Stimulated activated CD4-positive, alpha-beta T cell treated with anti-CD3 and anti-CD28 coated beads, TNF-alpha, amount 100 ng/mL, for 4 hours (primary cell): ENCODE measurements around the gene FBXW11.

Experiments
- DNase-seq, 3 experiments: peaks; one replicate each; pipeline ENCODE4 v3.0.0-alpha.2; 2020; ENCODE audit warnings: low read depth in 3 of 3

The FBXW11 gene

DNA sequence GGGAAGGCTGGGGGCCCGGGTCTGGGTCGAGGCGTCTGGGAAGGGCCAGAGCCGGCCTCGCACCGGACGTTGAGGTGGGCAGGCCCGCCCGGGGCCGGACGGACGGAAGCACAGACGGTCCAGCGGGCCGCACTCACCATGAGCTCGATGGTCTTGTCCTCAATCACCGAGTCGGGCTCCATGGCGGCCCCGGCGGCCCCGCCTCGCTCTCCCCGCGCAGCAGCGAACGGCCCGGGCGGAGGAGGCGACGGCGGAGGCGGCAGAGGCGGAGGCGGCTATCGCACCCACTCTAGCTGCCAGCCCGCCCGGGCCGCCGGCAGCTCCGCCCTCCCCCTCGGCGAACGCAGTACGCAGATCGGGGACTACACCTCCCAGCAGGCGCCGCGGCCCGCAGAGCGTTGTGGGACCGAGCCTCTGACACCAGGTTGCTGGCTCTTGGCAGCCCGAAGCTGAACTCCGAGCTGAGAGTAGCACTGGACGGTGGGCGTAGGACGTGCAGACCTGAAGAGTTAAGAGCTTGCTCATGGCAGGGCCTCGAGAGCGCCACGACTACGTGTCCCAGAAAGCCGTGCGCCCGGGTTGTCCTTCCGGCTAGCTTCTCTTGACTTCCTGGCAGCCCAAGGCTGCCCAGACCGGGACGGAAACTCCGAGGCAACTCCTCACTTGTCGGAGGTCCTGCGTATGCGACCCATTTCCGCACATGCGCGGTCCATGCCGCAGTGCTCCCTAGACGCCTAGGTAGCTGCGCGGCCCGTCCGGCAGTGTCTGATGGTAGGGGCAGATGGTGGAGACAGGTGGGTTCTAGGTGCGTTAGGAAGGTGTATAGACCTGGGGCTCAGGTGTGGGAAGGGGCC lies at the start of gene FBXW11:
Gene FBXW11 (minus strand): TSS at position 318 of the 854 bp plus-strand sequence. CDS start 136 bp downstream, at position 182.
- DNase-seq, result peak; percentile 83 to 90 (median 85)

DNA sequence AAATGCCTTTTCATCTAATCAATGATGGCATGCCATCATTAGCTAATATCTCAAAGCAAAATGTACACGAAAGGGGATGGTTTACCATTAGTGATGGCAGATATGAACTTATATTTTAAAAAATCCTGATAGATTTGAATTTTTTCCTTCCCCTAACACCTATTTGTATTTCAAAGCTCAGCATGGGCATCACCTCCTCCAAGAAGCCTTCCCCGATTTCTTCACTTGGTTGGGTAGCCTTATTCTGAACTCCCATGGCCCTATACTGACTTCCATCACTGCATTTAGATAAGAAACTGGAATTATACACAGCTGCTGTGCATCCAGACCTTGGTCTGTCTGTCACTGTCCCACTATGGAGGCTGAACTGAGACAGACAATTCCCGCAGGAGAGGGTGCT lies 49.6 kb upstream of the FBXW11 start:
- no peak for DNase-seq

DNA sequence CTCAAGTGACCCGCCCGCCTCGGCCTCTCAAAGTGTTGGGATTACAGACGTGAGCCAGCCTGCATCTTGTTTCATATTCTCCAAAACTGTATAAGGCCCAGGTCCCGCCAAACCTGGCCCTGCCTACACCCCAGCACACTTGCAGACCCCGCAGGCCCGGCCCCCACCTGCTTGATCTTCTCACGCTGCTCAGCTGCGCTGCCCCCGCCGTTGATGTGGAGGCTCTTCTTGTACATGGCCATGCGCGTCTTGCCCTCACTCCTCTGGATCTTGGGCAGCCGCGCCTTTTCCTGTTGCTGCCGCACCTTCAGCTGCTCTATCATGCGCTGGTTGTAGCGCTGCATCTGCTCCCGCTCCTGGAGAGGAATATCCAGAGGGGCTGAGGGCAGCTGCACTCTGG lies 49.0 kb upstream of the FBXW11 start:
- no peak for DNase-seq

DNA sequence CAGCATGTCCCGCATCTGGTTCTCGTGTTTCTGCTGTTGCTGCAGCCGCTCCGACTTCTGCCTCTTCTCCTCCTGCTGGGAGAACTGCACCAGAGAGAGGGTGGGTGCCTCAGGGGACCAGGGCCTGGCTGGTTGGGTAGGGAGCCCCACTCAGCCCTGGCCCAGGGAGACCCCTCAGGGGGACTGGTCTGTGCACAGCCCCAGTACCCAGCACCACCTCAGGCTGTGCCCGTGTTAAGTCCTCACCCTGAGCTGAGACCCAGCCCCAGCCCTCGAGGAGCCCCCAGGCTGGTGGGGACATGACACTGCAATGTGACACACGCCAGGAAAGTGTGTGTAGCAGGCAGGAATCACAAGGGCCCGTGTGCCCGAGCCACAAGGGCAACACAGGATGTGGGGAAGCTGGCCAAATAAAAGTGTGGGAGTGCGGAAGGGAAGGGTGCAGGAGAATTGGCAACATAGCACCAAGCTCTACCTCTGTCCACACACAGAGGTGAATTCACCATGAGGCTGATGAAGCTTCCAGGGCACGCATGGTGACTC lies 48.2 kb upstream of the FBXW11 start:
- DNase-seq, result no peak

DNA sequence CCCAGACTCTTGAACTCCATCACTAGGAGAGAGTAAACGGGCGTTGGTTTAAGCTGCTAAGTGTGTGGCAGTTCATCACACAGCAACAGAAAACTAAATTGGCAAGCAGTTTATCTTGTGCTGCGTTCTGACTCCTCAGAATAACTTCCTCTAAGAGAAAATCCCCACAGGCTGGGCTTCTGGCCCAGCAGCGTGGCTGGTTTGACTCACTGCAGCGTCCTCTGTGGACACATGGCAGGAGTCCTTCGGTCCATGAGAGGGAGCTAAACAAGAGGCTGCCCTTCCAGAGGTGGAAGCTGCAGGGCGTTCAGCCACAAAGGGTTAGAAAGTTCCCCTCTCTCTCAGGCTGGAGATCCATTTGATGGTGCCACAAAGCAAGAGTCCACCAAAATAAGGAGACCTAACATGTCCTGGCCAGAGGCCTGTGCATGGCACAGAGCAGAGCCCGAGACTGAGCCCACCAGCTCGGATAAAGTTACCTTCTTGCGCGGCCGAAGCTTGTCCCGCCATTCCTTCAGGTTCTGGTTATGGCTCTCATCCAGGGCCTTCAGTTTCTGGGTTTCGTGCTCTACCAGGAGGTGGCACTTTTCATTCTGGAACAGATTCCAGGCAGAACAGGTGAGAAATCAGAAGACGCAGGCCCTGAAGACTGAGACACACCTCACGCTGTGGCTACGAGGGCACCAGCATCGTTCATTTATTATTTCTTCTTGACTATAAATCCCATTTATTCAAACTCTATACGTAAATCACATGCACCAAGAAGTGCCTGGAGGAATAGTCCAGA lies 46.2 kb upstream of the FBXW11 start:
- DNase-seq, result no peak

DNA sequence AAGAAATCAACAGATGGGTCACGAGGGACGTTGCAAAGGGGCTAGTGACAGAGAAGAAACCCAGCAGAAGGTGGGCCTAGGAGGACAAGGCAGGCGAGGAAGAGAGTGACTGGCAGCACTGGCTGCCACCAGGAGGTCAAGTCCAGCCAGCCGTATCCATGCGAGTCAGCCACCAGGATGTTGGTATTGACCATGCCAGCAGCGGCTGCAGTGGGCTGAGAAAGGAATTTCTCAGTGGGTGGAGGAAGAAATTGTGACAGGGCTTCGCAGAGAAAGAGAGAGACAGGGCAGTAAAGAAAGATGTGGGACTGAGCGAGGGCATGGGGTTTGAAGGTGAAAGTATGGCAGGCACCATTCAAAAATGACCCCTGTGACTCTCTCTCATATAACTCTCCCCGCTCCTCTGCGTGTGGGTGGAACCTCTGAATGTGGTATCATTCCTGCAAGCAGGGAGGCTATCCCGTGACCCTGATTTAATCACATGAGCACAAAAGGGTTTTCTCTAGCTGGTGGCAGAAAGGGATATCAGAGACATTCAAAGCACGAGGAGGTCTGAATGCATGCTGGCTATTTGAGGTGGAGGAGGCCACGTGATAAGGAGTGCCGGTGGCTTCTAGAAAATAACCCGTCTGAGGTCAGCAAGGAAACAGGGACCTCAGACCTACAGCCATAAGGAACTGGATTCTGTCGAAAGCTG lies 45.4 kb upstream of the FBXW11 start:
- DNase-seq, result no peak

DNA sequence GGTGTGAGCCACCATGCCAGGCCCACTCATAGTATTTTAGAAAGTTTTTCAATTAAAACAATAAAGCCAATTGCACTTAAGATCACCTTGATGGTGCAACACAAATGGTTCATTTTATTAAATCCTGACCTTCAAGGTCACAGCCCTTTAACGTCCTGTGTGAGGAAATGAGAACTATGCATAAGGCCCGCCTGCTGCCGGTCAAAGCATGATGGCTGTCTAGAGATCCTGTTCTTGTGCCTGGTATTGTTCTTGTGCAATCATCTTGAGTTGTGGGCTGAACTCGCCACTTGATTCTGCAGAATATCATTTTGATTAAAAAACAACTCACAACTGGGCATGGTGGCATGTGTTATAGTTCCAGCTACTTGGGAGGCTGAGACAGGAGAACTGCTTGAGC lies 43.6 kb upstream of the FBXW11 start:
- no peak for DNase-seq

DNA sequence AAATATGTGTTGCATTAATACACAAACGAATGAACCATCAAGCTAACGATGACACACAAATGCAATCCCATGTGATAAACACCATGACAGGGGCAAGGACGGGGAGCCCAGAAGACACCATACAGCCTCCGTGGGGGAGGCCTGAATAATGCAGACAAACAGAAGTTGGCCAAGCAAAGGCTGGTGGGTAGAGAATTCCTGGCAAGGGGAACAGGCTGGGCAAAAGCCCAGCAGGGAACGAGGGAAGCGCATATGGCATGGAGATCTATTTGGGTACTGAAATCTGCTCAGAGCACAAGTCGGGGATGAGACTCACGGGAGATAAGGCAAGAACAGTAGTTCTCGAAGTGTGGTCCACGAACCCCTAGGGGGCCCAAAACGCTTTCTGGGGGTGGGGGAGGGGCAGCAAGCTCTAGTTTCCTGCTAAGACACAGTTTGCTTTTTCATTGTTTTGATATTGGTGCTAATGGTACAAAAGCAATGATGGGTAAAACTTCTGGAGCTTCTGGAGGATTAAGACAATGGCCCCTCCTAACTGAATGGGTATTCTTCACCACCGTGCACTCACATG lies 42.9 kb upstream of the FBXW11 start:
- DNase-seq, result no peak

DNA sequence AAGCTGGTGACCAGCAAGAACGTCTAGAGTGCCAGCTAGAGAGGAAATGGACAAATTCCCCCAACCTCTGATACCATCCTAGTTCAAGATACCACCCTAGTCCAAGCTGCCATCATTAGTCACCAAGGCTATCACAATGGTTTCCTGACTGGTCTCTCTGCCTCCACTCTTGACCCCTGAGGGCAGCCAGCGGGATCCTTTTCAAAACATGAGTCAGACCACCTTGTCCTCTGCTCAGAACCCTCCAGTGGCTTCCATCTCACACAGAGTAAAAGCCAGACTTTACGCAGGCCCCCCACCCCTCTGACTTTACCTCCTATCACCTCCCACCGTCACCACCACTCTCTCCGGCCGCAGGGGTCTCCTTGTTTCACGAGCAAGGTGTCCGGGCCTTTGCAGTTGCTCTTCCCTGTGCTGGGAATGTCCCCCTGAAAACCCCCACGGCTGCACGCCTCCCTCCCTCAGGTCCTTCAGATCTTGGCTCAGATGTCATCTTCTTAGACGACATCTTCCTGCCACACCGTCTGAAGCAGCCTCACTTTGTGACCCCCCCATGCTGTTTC lies 42.2 kb upstream of the FBXW11 start:
- no peak for DNase-seq

DNA sequence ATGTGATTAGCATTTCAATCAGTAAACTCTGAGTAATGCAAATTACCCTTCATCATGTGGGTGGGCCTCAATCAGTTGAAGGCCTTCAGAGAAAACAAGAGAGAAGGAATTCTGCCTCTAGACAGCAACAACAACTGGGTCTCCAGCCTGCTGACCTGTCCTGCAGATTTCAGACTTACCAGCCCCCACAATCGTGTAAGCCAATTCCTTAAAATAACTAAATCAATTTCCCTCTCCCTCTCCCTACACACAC lies 41.7 kb upstream of the FBXW11 start:
- DNase-seq, result no peak

DNA sequence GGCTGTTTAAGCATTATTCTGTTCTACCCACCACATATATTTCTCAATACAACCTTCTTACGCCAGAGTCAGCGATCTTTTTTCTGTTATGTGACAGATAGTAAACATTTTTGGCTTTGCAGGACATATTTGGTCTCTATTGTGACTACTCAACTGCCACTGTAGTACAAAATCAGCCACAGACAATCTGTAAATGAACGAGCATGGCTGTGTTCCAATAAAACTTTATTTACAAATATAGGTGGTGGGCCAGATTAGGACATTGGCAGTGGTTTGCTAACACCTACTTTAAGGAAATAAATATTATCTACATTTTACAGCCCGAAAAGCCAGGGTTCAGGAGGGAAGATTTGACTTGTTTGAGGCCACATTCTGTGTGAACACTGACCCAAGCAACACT lies 40.2 kb upstream of the FBXW11 start:
- DNase-seq, result no peak

DNA sequence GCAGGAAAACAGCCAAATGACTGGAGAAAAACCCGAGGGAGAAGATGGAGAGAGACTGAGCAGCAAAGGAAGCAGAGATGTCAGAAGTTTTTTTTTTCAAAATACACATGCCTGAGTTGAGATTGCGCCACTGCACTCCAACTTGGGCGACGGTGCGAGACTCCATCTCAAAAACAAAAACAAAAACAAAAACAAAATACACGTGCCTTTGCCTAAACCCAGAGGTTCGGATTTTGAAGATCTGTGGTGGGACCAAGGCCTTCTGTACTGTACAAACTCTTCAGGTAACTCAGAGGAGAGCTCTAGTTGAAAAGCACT lies 38.8 kb upstream of the FBXW11 start:
- no peak for DNase-seq

DNA sequence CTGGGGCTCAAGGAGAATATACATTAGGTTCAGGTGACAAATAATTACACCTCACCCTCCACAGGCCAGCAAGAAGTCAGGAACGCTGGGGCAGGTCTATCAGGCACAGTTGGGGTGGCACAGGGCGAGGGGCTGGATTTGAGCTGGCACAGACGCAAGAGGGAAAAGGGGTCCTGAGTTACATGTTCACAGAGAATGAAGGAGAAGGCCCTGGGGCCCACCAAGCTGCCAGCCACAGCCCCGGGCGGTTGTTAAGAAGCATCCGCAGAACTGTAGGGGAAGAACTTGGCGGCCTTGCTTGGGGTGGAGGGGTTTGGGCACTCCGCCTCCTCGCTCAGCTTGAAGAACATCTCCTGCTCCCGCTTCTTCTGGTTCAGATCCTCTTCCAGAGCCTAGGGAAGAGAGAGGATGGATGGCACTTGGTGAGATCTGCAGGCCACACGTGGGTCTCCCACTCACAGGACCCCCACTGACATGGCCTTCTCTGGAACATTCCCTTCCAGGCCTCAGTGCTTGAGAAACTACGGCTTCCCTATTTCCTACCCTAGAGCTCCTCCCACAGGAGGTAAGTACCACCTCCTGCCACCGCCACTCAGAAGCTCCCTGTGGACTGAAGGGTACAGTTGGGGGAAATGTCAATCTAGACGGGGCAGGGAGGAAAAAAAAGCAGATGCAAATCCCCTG lies 38.3 kb upstream of the FBXW11 start:
- DNase-seq, result no peak

DNA sequence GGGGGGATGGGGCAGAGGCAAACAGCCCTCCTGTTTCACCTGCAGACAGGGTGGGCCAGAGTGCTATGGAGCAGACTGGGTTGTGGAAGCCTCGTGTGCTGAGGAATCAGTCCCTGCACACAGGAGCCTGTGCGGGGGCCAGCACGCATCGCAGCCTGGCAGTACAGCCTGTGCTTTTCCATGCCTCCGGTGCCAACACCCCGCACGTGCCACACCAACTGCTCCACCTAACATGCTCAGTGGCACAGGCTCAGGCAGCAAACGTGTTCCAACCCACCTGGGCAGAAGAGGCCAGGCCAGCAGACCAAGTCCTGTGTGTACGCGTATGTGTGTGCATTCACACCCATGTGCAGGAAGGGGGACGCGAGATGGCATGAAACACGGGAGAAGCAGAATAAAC lies 37.4 kb upstream of the FBXW11 start:
- no peak for DNase-seq

DNA sequence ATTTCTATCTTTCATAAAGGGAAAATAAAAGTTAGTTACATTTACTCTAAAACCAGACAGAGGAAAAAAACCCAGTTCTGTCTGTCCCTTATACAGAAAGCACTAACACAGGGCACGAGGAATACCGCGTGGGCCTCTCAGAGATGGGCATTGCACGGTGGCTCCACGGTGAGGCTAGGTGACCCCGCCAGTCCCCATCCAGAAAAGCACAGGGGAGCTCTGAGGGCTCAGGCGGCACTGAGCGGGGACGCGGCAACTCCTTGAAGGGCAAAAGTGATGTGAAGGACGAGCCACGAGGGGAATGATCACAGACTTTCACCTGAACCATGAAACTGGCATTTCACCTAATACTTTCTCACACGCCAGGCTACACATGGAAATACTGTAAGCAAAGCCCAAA lies 35.7 kb upstream of the FBXW11 start:
- DNase-seq, result no peak

DNA sequence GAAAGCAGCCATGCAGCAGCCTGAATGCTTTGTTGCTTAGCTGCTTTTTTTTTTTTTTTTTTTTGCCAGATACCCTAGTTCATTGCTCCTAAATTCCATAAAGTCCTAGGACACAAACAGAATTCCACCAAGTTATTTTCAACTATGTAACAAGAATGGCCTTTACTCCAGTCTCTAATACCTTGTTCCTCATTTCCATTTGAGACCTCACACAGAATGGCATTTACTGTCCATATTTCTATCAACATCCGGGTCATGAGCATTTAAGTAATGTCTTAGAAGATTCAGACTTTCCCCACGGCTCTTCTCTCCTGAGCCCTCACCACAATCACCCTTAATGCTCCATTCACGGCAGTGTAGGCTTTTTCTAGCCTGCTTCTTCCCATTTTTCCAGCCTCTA lies 31.7 kb upstream of the FBXW11 start:
- DNase-seq, result no peak

DNA sequence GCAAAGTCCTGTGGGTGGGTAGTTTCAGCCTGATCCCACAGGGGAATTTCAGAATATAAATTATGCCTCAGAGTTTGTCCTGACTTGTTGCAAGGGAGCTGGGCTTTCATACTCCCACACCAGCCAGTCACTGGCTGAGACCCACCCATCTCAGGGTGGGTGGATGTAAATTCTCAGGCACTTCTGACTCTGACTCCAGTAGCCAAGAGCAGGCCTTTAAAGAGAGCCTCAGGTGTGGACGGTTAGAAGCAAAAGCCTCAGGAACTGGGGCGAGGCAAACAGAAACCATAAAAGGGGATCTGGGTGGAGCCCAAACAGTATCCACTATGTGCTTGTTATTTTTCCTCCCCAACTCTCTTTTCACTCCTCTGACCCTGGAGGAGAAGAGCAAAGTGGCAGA lies 28.6 kb upstream of the FBXW11 start:
- no peak for DNase-seq

DNA sequence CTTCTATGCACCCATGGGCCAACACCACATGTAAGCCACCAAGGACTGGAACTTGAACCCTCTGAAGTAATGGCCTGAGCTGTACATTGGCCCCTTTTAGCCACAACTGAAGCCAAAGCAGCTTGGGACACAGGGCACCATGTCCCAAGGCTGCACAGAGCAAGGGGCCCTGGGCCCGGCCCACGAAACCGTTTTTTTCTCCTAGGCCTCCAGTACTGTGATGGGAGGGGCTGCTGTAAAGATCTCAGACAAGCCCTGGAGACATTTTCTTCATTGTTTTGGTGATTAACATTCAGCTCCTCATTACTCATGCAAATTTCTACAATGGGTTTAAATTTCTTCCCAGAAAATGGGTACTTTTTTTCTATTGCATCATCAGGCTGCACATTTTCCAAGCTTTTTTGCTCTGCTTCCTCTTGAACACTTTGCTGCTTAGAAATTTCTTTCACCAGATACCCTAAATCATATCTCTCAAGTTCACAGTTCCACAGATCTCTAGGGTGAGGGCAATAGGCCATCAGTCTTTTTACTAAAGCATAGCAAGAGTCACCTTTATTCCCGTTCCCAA lies 25.5 kb upstream of the FBXW11 start:
- DNase-seq, result no peak

DNA sequence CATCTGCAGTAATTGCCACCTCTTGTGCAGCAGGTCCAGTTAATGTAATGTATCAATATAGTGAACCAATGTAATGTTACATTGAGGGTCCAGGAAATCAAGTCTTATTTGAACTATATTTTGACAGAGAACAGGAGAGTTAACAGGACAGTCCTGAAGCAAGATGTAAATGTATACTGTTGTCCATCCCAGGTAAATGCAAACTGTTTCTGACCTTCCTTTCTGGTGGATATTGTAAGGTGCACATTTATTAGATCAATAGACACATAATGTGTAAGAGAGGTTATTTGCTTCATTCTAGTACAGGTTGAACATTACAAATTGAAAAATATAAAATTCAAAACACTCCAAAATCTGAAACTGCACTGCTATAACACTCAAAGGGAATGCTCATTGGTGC lies 23.4 kb upstream of the FBXW11 start:
- no peak for DNase-seq

DNA sequence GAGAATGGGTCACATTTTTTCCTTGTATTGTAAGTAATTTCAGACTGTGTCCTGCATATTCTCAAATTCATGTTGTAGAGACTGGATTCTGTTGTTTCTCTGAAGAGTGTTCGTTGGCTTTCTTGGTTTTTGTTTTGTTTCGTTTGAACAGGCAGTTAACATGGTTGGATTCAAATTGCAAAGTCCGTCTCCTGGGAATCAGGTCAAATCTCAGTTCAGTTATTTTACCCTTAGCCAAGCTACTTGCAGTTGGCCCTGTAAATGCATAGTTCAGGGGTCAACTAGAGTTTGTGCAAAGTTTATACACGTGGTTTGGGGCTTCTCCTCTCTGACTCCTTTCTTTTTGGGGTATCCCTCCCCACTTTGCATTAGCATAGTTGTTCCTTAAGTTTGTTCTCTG lies 21.7 kb upstream of the FBXW11 start:
- DNase-seq, result no peak
